A204.1 (cell line): ENCODE results near the gene RELT.

Experiments
- FAIRE-seq: peaks from 2 replicates; lab custom pipeline; 2012; peaks lifted over from hg19 to GRCh38; lab: Jason Lieb, UNC

The RELT gene

DNA sequence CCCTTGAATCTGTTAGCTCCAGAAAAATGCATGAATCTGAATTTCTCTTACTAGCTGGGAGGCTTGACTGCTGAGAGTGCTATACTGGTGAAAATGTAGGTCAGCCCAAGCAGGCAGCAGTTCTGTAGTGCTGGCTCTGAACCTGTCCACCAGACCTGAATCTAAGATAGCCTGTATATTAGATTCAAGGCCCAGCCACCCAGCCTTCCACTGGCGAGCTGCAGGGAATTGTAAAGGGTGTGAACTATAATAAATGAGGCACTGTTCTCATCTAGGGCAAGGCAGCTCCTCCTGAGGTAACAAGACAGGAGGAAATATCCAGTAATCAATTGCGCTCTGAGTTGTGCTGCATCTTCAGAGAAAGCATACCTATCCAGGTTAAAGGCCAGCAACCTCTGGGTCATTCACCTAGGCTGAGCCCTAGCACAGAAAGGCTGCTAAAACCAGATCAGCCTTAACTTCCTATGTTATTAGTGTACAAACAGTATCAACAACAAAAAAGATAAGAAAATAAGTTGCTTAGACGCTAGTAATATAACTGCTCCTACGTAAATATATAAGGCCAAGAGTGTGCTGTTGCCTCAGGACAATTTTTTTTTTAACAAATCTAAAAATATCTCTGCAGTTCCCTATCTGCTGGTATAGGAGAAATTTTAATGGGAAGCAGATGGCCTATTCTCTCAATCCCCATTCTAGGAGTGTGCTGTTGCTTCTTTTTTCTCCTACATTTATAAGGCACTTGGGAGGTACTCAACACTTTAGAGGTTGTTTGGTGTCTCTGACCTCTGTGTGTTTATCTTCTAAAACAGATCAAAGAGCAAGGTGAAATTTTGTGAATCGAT lies 63.0 kb downstream of the RELT start:
- no peak for FAIRE-seq

DNA sequence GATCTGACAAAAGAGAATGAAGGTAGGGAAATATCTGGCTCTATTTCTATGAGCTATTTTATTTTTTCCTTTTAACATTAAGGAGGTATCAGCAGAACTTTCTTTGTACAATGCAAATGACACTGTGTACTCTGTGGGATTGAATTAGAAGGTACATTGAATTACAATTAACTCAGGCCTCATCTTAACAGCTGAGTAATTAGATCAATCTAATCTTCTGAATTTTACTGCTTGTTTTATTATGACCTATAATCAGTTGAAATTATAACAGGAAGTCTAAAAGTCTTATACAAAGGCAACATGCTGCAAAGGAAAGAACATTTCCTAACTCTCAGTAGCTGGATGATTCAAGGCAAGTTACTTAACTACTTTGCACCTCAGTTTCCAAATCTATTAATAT lies 69.8 kb downstream of the RELT start:
- FAIRE-seq, result no peak

DNA sequence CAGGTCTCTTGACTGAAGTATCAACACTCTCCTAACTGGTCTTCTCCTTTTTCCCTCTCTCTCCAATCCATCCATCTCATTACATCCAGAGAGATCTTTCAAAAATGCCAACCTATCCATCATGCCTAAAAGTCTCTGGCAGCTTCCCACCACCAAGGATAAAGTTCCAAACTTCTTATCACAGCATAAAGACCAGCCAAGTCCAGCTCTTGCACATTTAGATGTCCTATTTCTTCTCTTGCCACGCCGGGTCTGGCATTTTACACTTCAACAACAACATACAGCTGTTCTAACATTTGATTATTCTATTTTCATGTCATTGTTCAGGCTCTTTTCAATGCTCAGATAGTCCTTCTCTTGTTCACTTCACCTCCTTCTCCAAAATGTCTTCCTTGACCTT lies 70.6 kb downstream of the RELT start:
- FAIRE-seq, result no peak
